Fibroblast of upper back skin (primary cell): ENCODE results near the gene RBM5.

Experiments
- DNase-seq: peaks from one replicate; pipeline ENCODE4 v3.0.0-alpha.2; 2013

The RBM5 gene

DNA sequence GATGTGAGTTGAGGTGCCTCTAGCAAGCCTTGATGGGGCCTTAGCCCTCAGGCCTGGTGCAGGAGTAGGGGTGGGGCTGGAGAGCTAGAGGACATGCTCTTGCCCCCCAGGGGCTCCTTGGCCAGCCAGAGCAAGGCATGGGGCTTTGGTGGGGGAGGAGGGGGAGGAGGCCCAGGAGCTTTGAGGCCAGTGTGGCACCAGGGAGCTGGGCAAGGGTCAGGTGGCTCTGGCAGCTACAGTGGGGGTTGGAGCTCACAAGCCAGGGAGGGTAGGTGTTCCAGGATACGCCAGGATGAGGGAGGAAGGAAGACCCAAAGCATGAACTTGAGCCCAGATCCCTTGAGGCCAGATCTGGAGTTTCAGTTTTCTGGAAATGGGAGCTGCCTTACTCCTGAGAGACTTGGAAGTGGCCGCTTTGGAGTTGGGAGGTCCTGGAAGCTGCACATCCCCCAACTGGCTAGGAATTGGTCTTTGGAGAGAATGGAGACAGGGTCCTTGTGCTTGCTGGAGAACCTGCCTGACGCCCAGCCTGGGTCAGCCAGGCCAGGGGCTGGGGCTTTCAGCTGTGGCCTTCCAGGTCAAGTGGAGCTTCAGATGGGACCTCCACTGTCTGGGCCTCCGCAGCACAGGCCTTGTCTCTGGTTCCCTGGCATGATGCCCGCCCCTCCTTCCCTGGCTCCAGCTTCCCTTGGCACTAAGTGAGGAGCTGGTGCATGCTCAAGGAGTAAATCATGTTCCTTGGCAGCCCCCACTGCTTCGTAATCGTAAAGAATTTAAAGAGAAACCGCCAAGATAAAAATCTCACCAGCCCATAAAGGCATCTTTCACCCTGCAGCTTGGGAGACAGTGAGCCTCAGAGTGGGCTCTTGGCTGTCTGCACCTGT is 75.1 kb downstream of the RBM5 start:
- peak; percentile 94 for DNase-seq

DNA sequence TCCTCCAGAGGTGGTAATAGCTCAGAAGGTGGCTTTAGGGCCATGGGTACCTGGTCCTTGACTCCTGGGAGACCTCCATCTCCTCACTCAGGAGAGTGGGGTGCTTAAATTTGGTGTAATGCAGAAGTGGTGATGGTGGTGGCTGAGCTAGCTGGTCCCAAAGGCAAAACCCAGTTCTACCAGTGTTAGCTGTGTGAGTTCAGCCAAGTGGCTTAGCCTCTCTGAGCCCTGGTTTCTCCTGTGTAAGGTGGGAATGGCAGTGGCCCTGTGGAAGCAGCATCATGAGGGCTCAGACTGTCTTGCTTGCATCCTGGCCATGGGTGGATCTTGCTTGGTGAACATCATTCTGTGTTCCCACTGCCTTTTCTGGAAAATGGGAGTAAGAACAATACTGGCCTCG is 75.8 kb downstream of the RBM5 start:
- DNase-seq: no peak

DNA sequence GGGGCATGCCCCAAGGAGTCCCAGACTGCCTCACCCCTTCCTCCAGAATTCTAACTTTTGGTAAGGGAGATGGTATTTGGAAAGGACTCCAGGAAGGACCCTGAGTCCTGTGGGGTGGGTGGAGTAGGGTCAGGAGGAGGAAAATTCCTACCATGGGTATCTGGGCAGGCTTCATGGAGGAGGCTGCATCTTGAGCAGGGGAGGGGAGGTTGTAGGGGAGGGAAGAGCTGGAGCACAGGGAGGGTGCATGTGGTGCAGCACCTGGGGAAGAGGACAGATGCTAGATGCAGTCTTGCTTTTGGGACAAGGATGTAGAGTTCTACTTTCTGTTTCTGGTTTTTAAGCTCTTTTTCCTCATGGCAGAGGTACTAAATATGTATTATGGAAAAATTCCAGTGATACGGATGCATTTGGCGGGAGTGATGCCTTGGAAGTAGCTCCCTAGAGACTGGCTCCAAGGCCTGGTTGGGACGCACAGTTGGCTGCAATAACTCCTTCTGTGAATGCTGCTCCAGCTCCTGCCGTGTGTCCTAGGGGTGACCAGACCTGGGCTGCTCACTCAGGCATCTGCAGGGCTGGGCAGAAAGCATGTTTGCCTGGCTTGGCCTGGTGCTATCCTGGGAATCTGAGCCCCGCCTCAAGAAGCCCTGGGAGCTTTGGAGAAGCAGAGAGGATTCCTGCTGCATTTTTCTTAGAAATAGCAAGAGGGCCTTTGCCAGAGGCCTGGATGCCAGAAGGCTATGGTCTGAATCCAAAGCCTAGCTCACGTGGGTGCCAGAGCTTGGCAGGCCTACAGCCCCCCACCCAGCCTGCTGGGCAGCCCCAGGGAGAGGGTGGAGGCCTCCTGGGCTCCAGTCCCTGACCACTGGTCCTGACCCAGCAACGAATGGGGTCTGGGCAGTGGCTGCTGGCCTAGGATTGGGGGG is 76.5 kb downstream of the RBM5 start:
- peak; percentile 80 for DNase-seq

DNA sequence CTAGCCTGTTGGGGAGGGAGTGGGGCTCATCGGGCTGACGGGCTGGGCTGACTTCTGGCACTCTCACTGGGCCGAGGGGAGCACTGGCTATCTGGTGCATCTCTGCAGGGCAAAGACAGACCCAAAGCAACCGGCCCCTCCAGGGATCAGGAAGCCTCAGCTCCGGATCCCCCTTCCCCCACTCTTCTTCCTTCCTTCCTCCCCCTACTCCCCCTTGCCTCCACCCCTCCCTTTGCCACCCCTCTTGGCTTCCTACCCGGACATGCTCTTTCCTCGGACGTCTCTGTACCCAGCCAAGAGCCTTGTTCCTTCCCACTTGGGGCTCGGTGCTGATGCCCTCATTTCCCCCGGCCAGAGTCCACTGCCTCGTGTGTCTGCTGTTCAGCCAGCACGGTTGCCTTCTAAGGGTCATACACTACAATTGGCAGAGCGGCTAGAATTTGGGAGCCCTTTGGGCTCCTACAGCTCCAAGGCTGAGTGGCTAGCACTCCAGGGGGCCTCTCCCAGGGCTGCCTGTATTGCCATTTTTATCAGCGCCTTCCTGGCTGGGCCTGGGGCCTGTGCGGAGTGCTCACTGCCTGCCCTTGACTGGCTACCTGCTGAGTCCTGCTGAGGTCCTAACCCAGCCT is 77.3 kb downstream of the RBM5 start:
- peak; percentile 13 for DNase-seq

DNA sequence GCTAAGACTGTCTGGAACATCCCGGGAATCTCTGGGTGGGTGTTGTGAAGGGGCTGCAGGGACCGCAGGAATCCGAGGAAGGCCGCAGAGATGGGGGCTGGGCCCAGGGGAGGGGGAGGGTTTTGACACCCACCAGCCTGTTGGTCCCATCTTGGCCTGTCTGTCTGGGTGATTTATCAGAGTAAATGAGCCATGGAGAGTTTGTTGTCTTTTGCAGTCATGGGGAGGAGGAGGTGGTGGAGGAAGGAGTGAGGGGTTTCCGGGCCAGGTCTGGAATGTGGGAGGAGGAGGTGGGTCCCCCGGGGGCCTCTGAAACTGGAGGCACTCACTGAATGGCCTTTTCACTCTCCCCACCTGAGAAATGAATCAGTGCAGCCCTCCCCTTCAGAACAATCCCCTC is 77.9 kb downstream of the RBM5 start:
- DNase-seq: peak; percentile 68

DNA sequence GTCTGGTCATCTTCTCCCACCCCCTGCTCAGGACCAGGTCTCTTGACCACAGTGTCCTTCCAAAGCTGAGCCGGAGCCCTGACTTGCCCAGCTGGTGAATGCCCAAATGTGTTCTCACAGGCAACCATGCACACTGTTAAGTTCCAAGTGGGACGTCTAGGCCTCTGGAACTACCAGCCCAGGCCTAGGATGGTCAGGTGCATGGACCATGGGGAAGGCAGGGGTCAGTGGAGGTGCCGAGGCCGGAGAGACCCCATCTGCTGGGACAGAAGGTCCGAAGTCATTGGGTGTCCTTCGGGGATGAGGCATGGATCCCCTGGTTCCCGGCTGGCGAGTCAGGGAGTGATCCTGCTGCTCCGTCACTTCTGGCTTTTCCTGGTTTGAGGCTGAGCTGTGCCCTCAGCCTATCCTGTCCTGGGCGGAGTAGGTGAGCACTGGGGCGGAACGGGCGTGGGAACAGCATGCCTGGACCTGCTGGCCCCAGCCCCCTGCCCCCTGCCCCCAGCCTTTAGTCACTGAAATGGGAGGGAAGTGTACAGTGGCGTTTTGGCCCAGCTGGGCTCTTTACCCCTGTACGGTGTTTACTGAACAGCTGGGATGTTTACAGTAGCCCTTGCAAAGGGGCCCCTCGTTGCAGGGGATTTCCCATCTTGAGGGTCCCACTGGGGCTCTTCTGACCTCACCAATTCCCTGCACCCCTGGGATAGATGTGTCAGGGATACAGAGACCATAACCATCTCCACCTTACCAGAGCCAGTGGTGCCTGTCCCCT is 78.5 kb downstream of the RBM5 start:
- no peak for DNase-seq

DNA sequence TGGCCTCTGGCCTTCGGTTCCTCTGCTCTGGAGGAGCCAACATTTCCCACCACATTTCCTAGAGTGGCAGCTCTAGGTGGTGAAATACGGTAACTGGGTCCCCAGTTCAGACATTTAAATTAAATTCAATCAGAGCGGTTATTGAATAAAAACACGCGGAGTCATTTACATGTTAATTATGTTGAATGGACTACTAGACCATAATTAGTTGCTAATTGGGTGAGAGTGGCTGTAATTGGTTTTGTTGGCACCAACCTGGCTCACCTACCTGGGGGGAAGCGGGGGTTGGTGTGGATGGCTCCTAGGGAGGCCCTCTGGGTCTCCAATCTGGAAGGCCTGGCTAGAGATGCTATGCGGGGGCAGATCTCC is 79.1 kb downstream of the RBM5 start:
- DNase-seq: no peak

DNA sequence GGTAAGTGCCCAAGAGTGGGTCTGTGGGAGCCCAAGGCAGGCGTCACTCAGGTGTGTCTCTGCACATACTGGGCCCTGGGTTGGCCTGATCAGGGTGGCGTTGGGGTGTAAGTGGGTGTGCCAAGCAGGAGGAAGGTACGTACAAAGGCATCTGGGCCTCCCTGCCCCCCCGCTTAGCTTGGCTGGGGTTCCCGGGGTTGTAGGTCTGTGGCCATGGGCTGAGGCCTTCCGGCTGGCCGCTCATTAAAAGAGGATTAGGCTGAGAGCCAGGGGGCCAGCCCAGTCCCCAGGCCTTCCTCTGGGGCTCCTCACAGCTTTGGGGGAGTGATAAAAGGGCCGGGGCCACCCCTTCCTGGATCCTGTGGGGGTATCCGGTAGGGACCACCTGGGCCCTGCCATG is 79.7 kb downstream of the RBM5 start:
- no peak for DNase-seq
